ENCODE measurements around the gene TNFAIP8L1.

The TNFAIP8L1 gene

DNA sequence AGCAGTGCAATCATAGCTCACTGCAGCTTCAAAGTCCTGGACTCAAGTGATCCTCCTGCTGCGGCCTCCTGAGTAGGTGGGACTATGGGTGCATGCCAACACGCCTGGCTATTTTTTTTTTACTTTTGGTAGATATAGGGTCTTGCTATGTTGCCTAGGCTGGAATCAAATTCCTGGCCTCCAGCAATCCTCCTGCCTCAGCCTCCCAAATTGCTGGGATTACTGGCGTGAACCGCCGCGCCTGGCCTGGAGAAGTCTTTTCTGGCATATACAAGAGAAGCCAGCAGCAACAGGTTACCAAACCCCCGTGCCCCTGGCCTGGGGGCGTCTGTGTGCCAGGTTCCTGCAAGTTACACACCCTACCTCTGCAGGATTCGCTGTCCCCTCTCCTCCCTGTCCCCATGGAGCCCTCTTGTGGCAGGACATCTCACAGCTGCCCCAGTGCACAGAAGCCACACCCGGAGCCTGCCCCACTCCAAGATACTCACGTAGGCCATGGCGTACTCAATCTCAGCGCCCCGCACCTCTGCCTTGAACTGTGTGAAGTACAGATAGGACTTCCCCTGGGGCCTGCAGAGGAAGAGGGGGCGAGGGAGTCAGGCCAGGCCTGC is 21.0 kb downstream of the TNFAIP8L1 start:
- no peak for TF ChIP-seq BACH2 (CRISPR knock-in tag; IDR thresholded peaks at IDR 0.05; ENCODE audit: borderline replicate concordance)
- TF ChIP-seq, protein P1, sequence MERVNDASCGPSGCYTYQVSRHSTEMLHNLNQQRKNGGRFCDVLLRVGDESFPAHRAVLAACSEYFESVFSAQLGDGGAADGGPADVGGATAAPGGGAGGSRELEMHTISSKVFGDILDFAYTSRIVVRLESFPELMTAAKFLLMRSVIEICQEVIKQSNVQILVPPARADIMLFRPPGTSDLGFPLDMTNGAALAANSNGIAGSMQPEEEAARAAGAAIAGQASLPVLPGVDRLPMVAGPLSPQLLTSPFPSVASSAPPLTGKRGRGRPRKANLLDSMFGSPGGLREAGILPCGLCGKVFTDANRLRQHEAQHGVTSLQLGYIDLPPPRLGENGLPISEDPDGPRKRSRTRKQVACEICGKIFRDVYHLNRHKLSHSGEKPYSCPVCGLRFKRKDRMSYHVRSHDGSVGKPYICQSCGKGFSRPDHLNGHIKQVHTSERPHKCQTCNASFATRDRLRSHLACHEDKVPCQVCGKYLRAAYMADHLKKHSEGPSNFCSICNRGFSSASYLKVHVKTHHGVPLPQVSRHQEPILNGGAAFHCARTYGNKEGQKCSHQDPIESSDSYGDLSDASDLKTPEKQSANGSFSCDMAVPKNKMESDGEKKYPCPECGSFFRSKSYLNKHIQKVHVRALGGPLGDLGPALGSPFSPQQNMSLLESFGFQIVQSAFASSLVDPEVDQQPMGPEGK (CRISPR knock-in tag; IDR thresholded peaks at IDR 0.05; ENCODE audit: borderline replicate concordance) = no peak
- TF ChIP-seq TCF4 (CRISPR knock-in tag; IDR thresholded peaks at IDR 0.05; ENCODE audit: borderline replicate concordance) = no peak
- no peak for TF ChIP-seq ESRRG (CRISPR knock-in tag; IDR thresholded peaks at IDR 0.05)
- TF ChIP-seq ZNF8 (CRISPR knock-in tag; IDR thresholded peaks at IDR 0.05) = no peak
- no peak for TF ChIP-seq ZFP3 (CRISPR knock-in tag; IDR thresholded peaks at IDR 0.05)
- no peak for TF ChIP-seq ARNTL (CRISPR knock-in tag; IDR thresholded peaks at IDR 0.05; ENCODE audit: borderline replicate concordance, low read depth)
- TF ChIP-seq, protein P2, sequence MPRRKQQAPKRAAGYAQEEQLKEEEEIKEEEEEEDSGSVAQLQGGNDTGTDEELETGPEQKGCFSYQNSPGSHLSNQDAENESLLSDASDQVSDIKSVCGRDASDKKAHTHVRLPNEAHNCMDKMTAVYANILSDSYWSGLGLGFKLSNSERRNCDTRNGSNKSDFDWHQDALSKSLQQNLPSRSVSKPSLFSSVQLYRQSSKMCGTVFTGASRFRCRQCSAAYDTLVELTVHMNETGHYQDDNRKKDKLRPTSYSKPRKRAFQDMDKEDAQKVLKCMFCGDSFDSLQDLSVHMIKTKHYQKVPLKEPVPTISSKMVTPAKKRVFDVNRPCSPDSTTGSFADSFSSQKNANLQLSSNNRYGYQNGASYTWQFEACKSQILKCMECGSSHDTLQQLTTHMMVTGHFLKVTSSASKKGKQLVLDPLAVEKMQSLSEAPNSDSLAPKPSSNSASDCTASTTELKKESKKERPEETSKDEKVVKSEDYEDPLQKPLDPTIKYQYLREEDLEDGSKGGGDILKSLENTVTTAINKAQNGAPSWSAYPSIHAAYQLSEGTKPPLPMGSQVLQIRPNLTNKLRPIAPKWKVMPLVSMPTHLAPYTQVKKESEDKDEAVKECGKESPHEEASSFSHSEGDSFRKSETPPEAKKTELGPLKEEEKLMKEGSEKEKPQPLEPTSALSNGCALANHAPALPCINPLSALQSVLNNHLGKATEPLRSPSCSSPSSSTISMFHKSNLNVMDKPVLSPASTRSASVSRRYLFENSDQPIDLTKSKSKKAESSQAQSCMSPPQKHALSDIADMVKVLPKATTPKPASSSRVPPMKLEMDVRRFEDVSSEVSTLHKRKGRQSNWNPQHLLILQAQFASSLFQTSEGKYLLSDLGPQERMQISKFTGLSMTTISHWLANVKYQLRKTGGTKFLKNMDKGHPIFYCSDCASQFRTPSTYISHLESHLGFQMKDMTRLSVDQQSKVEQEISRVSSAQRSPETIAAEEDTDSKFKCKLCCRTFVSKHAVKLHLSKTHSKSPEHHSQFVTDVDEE (CRISPR knock-in tag; IDR thresholded peaks at IDR 0.05) = no peak
- no peak for TF ChIP-seq PPARA (CRISPR knock-in tag; IDR thresholded peaks at IDR 0.05; ENCODE audit: borderline replicate concordance)
- TF ChIP-seq, protein P3, sequence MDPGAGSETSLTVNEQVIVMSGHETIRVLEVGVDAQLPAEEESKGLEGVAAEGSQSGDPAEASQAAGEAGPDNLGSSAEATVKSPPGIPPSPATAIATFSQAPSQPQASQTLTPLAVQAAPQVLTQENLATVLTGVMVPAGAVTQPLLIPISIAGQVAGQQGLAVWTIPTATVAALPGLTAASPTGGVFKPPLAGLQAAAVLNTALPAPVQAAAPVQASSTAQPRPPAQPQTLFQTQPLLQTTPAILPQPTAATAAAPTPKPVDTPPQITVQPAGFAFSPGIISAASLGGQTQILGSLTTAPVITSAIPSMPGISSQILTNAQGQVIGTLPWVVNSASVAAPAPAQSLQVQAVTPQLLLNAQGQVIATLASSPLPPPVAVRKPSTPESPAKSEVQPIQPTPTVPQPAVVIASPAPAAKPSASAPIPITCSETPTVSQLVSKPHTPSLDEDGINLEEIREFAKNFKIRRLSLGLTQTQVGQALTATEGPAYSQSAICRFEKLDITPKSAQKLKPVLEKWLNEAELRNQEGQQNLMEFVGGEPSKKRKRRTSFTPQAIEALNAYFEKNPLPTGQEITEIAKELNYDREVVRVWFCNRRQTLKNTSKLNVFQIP (CRISPR knock-in tag; IDR thresholded peaks at IDR 0.05; ENCODE audit: borderline replicate concordance, low read depth) = no peak
- TF ChIP-seq, protein P4, sequence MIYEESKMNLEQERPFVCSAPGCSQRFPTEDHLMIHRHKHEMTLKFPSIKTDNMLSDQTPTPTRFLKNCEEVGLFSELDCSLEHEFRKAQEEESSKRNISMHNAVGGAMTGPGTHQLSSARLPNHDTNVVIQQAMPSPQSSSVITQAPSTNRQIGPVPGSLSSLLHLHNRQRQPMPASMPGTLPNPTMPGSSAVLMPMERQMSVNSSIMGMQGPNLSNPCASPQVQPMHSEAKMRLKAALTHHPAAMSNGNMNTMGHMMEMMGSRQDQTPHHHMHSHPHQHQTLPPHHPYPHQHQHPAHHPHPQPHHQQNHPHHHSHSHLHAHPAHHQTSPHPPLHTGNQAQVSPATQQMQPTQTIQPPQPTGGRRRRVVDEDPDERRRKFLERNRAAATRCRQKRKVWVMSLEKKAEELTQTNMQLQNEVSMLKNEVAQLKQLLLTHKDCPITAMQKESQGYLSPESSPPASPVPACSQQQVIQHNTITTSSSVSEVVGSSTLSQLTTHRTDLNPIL (CRISPR knock-in tag; IDR thresholded peaks at IDR 0.05; ENCODE audit: low read depth) = no peak
- peak; percentile 30; the same call in 2 of the 3 replicates for ATAC-seq

DNA sequence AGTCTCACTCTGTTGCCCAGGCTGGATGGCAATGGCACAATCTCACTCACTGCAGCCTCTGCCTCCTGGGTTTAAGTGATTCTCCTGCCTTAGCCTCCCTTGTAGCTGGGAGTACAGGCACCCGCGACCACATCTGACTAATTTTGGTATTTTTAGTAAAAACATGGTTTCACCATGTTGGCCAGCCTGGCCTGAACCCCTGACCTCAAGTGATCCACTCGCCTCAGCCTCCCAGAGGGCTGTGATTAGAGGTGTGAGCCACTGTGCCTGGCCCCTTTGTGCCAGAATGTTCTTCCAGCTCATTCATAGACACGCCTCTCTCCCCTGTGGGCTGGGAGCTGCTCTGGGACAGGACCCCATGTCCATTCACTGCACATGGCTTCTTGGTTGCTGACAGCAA is 21.7 kb downstream of the TNFAIP8L1 start:
- ATAC-seq = no peak
- TF ChIP-seq RARB (CRISPR knock-in tag; IDR thresholded peaks at IDR 0.05) (no peak), TCF4 (CRISPR knock-in tag; IDR thresholded peaks at IDR 0.05; ENCODE audit: borderline replicate concordance) (no peak), ZNF565 (CRISPR knock-in tag; conservative IDR thresholded peaks at IDR 0.05; ENCODE audit: low read depth) (no peak), ZFP3 (CRISPR knock-in tag; IDR thresholded peaks at IDR 0.05) (no peak), ZC3H10 (CRISPR knock-in tag; IDR thresholded peaks at IDR 0.05) (no peak), ESRRG (CRISPR knock-in tag; IDR thresholded peaks at IDR 0.05) (no peak), PPARA (CRISPR knock-in tag; IDR thresholded peaks at IDR 0.05; ENCODE audit: borderline replicate concordance) (no peak), ZFP30 (CRISPR knock-in tag; IDR thresholded peaks at IDR 0.05) (no peak), ZNF8 (CRISPR knock-in tag; IDR thresholded peaks at IDR 0.05) (no peak)
- TF ChIP-seq, protein P3 (CRISPR knock-in tag; IDR thresholded peaks at IDR 0.05; ENCODE audit: borderline replicate concordance, low read depth) = no peak
- TF ChIP-seq, protein P2 (CRISPR knock-in tag; IDR thresholded peaks at IDR 0.05) = no peak
- TF ChIP-seq, protein P1 (CRISPR knock-in tag; IDR thresholded peaks at IDR 0.05; ENCODE audit: borderline replicate concordance) = no peak

All from SK-N-SH treated with all-trans-retinoic acid at 6 μM for 48 hours (cell line).